Panc1 (cell line): Measurements from ENCODE around the gene DEDD.

Experiments used
- POLR2AphosphoS5 ChIP-seq: IDR thresholded peaks from 2 replicates; pipeline ENCODE4 v1.6.1; 2012; ENCODE audit warnings: mild to moderate bottlenecking, low read depth, low read length, moderate library complexity
- TCF7L2 ChIP-seq: IDR thresholded peaks from 2 replicates; pipeline ENCODE4 v1.6.1; 2011; ENCODE audit warnings: mild to moderate bottlenecking, low read depth, low read length, inconsistent platforms
- TF ChIP-seq, protein P1 (sequence below): fragments of 450-650 bp; IDR thresholded peaks from 2 replicates; pipeline ENCODE4 v1.5.1; 2017; ENCODE audit warnings: mild to moderate bottlenecking

DNA sequence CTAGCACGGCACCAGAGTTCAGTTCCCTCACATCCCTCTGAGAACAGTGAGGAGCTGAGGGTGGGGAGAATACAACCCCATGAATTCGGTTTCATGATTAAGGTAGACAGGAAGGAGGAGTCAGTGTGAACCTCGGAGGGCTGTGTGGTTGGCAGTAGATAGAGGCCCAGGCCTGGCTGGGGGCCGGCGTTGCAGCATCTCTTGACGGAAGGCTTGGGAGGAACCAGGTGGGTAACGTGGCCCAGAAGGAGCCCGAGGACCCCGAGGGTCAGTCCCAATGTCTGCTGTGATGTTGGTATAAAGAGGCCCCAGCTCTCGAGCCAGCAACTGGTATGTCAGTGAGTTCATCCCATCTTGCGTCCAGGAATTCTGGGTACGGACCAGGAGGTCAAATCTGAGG is 39.2 kb upstream of the DEDD start:
- TF ChIP-seq, protein P1, sequence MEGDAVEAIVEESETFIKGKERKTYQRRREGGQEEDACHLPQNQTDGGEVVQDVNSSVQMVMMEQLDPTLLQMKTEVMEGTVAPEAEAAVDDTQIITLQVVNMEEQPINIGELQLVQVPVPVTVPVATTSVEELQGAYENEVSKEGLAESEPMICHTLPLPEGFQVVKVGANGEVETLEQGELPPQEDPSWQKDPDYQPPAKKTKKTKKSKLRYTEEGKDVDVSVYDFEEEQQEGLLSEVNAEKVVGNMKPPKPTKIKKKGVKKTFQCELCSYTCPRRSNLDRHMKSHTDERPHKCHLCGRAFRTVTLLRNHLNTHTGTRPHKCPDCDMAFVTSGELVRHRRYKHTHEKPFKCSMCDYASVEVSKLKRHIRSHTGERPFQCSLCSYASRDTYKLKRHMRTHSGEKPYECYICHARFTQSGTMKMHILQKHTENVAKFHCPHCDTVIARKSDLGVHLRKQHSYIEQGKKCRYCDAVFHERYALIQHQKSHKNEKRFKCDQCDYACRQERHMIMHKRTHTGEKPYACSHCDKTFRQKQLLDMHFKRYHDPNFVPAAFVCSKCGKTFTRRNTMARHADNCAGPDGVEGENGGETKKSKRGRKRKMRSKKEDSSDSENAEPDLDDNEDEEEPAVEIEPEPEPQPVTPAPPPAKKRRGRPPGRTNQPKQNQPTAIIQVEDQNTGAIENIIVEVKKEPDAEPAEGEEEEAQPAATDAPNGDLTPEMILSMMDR, result no peak
- no peak for TF ChIP-seq POLR2AphosphoS5
- TF ChIP-seq TCF7L2, result no peak
